Stimulated activated CD4-positive, alpha-beta T cell treated with anti-CD3 and anti-CD28 coated beads, Interleukin-15, amount 100 ng/mL, for 48 hours (primary cell): Measurements from ENCODE around the gene ATAD3B.
"Not testable (repeated sequence)": the region's sequence is repeated elsewhere in the genome, so short reads cannot be mapped to it uniquely, and the experiment has no call there.

Experiments used
- DNase-seq, 2 donors: peaks; one replicate each; pipeline ENCODE4 v3.0.0-alpha.2; 2020; ENCODE audit warnings: low read depth in 2 of 2

Gene ATAD3B

DNA sequence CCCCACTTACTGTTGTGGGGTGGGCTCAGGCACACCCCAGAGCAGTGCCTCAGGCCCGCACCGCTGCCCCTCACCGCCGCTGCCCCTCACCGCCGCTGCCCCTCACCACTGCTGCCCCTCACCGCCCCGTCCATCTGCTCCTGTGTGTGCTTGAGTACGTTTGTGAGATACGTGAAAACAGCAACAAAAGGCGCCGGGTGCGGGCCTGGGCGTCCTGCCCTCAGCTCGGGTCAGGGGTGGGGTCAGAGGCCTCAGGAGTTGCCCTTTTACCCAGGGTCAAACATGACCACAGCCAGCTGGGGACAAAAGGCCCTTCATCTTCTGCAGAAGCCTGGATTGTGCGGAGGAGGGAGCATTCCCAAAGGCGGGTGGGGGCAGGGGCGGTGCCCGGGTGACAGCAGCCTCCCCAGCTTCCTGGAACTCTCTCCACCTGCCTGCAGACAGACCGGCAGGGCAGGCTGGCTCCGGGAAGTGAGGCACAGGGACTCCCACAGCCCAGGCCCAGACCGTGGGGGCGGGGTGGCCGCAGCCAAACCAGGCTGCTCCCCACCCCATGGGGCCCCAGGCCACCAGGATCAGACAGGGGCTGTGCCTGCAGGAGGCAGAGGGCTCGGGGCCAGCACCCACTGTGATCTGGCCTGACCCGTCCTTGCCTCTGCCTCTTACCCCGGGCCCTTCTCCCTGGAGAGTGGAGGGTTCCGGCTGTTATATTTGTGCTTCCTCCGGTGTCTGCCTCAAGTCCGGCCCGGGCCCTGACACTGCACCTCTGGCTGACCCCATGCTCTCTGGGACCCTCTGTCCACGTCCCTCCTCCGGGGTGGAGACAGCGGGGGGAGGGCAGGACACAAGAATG lies 38.4 kb upstream of the ATAD3B start:
- no peak for DNase-seq

DNA sequence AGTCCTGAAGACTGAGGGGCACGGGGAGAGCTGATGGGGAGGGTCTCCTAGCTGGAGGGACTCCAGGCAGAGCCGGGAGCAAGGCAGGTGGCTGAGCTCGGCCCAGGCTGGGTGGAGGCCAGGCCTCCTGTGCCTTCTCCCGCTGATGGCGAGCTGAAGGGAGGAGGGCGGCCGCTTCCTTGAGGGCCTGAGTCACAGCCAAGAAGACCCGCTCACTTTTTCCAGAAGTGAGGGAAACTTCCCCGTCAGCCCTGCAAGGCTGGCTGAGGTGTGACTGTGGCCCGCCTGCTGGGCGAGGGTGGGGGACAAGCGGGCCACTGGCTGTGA lies 37.8 kb upstream of the ATAD3B start:
- DNase-seq: peak; percentile 51 to 62

DNA sequence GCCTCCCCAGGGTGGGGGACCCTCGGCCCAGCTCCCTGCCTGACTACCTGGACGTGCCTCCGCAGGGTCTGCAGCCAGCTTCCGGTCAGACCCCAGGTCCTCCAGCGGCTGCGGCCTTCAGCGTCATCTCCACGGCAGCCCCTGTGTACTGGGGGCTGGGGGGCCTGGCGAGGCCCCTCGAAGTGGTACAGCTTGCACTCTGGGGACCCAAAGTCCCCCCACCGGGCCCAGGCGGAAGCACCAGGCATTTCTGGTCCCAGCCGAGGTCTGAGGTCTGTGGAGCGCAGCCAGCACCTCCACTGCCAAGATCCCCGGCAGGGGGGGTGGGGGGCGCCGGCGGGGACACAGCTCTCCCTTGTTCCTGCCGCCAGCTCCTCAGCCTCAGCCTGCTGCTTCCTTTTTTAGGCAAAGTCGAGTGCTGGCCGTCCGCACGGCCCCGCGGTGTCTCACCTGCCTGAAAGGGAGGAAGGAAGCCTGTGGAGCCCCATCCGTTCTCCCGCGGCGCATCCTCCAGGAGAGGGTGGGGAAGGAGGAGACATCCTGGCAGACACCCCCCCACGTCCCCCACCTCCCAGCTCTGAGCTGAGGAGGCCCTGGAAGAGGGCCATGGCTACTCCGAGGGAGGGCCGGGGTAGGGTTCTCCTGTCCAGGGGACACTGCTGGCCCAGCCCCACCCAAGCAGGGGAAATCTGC lies 37.3 kb upstream of the ATAD3B start:
- no peak for DNase-seq

DNA sequence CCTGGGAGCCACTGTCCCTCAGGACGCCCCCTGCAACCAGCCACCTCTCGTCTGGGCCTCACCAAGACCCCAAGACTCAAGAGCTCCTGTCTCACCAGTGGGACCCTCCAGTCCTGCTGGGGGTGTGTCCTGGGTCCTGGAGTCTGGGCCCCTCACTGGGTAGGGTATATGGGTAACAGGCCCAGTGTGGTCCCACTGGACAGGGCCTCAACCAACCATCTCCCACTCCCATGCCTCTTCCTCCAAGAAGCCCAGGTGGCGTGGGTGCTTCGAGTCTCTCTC lies 36.8 kb upstream of the ATAD3B start:
- no peak for DNase-seq

DNA sequence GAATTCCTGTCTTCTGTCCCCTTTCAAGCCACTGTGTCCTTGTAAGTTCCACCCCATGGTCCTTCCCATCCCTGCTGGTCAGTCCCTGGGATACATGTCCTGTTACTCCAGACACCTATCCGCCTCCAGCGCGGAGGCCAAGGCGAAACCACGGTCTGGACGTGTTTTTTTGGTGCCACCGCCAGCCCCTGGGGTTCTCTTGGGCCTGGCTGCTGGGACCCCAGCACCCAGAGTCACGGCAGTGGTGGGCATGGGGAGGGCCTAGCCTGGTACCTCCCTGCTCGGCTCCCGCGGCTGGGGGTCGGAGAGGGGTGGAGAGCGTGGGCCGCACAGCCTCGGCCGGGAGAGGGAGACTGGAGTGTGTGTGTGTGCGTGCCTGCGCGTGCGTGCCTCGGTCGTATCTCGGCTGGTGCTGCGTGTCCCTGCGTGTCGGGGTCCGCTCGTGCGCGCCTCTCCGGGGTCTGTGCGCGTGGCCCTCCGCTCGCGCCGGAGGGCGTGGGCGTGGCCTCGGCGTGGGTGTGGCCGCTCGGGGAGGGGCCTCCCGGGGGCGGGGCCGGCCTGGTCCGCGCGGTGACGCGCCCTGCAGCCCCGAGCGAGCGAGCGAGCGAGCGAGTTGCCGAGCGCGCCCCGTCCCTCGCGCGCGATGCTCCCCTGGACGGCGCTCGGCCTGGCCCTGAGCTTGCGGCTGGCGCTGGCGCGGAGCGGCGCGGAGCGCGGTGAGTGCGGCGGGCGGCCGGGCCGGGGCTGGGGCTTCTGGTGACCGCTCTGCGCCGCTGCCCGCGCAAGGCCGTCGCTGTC lies 36.3 kb upstream of the ATAD3B start, which contains the start of gene VWA1:
Gene VWA1, plus strand, starts transcription at position 585 of the 798 bp plus-strand sequence. Its CDS starts 59 bp downstream, at position 644.
- peak; percentile 31 to 63 for DNase-seq

DNA sequence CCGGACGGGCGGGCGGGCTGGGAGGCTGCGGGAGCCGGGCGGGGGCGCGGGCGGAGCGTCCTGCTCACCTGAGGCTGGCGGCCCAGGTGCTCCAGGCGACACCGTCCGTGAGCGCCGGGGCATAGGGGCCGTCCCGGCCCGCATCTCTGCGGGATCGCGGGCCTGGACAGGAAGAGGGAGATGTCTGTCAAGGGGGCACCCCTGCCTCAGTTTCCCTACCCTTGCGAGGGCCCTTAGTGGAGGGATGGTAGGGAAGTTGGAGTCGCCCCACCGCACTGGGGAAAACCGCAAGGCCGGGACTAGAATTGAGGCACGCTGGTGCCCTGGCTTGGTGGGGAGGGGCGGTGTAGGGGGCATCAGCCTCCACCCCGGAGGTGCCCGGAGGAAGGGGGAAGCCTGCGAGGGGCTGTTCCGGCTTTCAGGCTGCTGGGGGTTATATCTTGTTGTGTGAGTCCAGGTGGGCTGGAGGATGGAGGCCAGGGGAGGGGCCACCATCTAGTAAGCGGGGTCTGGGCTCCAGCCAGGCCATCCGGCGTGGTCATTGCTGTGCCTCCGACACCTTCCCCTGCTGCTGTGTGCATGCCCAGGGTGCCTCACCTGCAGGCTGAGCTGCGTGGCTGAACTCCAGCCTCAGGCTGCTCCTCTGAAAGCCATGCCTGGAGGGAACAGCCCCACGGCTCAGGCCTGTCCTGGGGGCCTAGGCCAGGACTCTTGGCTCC lies 35.5 kb upstream of the ATAD3B start:
- no peak for DNase-seq

DNA sequence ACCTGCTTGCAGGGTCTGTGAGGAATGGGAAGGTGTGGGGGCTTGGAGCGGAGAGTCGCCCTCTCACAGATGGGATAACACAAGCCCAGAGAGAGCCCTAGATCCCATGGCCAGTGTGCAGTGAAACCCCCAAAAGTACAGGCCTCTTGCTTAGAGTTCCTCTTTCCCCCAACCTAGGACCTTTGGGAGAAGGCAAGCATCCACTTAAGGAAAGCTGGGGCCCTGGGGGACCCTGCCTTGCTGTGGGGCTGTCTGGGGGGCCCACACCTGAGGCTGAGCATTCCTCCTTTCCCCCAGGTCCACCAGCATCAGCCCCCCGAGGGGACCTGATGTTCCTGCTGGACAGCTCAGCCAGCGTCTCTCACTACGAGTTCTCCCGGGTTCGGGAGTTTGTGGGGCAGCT lies 34.9 kb upstream of the ATAD3B start:
- no peak for DNase-seq

DNA sequence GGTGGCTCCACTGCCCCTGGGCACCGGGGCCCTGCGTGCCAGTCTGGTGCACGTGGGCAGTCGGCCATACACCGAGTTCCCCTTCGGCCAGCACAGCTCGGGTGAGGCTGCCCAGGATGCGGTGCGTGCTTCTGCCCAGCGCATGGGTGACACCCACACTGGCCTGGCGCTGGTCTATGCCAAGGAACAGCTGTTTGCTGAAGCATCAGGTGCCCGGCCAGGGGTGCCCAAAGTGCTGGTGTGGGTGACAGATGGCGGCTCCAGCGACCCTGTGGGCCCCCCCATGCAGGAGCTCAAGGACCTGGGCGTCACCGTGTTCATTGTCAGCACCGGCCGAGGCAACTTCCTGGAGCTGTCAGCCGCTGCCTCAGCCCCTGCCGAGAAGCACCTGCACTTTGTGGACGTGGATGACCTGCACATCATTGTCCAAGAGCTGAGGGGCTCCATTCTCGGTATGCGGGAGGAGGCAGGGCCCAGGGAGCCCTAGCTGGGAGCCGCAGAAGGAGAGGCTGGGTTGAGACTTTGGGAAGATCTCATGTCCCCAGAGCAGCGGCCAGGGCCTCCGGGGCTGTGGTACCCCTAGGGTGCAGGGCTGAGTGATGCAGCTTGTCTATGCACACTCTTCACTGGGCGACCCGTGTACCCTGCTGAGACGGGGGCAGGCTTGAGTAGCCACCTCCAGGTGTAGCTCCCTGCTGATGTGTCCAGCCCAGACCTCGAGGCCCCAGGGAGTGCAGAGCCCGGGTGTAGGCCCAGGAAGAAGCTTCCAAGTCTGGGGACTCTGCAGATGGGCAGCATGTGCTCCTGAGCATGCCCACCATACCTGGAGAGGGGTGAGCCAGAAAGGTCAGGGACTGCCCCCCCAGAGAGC lies 34.3 kb upstream of the ATAD3B start:
- DNase-seq: no peak

DNA sequence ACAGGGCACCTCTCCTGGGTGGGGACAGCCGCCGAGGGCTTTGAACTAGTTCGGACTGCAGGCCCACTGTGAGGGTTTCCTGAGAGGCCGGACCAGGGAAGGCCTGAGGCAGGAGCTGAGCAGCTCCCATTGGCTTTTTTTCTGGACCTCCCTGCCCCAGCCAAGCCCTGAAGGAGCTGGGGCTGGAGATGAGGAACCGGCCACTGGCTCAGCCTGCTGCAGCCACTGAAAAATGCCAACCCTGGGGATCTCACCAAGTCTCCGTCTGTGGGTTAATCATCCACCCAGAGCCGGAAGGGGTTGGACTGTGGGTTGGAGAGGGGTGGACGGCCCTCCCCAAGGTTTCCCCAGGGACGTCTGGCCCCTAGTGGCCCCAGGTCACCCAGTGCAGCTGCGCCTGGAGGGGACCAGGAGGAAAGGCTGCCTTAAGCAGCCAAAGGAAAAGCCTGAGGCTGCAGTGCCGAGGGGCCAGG lies 33.6 kb upstream of the ATAD3B start:
- no peak for DNase-seq

DNA sequence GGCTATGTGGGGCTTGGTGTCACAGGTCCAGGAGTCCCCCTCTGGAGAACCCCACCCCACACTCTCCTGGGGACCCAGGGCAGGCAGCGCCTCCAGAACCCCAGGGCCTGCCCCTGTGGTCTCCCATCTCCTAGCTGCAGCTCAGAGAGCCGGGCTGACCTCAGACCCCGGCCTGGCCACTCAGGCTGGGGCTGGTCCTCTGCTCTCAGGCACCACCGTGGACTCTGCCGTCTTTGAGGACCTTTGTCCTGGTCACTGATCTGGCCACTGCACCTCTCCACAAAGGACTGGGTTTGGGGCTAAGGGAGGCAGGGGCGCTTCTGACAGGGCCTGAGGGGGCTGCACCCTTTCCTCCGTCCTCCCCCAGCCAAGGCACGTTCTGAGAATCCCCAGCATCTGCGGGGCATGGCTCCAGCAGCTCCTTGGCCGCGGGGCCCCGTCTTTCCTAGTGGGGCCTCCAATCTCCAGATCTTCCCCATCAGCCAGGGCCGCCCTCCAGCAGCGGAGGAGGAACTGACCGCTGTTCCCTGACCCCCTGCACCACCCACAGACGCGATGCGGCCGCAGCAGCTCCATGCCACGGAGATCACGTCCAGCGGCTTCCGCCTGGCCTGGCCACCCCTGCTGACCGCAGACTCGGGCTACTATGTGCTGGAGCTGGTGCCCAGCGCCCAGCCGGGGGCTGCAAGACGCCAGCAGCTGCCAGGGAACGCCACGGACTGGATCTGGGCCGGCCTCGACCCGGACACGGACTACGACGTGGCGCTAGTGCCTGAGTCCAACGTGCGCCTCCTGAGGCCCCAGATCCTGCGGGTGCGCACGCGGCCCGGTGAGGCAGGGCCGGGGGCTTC lies 32.8 kb upstream of the ATAD3B start:
- DNase-seq: no peak

DNA sequence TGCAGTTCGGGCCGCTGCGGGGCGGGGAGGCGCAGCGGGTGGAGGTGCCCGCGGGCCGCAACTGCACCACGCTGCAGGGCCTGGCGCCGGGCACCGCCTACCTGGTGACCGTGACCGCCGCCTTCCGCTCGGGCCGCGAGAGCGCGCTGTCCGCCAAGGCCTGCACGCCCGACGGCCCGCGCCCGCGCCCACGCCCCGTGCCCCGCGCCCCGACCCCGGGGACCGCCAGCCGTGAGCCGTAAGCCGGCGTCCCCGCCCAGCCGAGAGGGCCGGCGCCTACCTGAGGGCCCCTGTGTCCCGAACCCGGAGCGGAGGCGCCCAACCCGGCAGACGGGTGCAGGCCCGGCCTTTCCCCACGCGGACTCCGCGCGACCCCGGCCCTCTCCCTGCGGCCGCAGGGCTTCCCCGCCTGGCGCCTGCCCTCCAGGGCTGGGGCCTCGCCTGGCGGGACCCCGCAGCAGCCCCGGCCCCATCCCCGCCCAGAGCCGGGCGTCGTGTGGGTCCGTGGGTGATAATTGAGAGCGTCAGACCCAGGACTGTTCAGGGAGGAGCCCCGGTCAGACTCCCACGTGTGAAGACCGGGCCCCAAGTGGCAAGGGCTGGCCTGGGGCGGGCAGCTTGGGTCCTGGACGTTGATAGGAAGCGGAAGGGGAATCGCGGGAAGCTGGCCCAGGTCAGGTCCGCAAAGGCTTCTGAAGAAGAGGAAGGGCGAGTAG lies 31.9 kb upstream of the ATAD3B start:
- DNase-seq: no peak

DNA sequence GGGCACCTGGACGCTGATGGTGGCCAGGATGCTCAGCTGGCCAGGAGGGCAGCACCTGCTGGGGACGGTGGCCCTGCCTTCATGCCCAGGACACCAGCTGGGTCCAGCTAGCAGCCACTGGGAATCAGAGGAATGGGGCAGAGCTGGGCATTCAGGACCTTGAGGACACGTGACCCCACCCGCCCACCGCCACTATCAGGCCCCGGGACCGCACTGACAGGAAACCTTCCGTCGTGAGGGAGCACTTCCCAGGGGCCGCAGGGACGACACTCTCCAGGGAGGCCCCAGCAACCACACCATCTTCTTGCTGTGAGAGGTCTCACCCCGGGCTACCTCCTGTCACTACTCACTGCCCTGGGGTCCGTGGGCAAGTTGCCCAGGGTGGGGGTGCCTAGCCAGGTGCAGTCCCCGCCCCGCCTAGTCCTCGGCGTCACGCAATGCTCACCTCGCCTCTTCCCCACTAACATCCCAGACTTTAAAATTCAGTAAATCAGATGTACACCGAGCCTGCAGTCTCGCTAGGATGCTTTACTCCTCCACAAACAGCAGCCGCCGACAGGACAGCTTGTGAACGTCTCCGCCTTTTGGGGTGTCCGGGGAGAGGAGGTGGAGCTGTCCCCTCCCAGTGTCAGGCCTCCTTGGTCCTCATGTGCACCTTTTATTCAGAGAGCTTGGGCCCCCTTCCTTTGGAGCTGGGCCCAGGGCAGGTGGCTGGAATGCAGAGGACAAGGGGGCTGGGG lies 31.1 kb upstream of the ATAD3B start:
- no peak for DNase-seq

DNA sequence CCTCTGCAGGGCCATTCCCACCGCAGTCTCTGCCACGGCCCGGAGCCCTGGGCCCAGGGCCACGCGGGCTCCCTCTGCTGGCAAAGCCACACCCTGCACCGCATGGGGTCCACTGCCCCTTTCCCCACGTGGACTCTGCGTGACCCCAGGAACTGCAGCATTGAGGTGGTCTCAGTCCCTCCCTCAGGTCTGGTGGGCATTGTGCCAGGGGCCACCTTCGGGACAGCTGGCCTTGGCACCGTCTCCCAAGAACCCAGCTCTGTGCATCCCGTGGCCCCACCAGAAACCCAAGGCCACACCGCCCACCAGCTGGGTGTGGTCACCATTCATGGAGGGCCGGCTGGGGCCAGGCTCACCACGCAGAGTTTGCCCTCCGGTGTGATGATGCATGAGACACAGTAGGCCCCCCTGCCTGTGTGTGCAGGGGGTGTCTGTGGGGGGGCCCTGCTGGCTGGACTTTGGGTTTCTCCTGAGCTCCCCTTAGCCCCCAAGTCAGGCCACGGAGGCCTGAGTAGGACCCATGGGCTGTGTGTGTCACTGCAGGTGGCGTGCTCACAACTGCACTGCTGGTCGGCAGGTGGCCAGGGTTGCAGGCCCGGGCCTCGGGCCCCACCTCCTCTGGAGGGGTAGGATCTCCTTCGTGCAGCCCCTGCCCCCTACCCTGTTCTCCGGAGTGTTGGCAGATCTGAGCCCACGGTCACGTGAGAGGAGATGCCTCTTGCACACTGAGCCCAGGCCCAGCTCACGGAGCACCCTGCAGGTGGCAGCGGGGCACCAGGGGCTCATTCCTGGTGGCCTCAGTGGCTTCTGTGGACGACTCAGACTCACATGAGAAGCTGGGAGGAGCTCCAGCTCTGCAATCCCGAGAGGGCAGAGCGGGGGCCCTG lies 30.3 kb upstream of the ATAD3B start:
- DNase-seq: peak in 1 of 2 donors; percentile 54

DNA sequence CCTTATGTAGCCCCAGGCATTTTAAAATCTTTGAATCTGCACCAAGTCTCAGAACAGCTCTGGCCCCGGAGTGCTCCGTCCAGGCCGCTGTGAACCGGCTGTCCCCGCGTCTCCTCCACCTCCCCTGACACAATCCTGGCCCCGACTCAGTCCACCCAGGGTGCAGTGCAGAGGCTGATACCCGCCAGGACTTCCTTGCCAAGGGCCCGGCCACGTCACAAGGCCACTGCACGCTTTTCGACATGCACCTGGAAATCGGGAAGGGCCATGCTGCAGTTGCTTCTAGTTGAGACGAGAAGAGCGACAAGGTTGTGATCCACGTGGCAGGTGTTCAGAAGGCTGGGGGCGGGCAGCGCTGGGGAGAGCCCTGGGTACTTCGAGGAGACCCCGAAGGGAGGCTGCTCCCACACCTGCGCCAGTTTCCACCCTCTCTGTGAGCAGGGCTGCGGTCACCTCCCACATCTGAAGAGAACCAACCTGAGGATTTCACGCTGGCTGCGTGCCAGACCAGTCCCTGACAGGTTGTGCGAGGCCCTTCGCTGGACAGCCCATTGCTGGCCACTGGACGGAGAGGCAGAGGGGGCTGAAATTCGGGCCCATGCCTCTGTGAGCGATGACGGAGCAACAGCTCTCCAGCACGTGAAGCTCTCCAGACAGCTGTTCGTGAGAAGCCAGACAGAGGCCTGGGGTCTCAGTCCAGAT lies 29.3 kb upstream of the ATAD3B start:
- no peak for DNase-seq

DNA sequence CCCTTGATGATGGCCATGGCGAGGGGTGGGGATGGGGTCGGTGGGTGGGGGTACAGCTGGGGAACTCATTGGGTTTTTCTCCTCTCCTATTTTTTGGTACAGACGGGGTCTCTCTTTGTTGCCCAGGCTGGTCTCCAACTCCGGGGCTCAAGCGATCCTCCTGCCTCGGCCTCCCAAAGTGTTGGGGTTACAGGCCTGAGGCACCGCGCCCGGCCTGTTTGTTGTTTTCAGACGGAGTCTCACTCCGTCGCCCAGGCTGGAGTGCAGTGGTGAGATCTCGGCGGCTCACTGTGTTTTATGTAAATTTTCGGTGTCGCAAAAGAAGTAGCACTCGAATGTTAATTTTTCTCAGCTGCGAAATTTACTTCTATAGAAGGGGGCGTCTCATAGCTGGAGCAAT lies 24.9 kb upstream of the ATAD3B start:
- DNase-seq: not testable (repeated sequence)

DNA sequence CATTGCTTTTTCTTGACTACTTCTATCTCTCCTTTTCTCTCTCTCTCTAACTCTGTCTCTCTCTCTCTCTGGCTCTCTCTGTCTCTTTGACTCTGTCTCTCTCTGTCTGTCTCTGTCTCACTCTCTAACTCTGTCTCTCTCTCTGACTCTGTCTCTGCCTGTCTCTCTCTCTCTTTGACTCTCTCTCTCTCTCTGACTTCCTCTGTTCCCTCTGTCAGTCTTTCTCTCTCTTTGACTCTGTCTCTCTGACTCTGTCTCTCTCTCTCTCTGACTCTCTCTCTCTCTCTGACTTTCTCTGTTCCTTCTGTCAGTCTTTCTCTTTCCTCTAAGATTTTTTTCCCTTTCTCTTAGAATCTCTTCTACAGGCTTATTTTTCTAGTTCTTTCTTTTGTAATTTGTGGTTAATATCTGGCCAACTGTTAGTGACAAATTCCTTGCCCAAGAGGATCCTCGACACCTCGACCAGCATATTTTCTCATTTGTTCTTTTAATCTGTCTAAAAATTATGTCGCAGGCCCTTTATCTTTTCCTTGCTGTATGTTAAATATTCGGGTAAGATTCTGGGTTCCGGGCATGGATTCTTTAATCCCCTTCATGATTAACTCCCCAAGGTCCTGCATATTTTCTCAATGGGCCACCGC lies 22.3 kb upstream of the ATAD3B start, which contains the start of gene ATAD3C:
Gene ATAD3C, plus strand, starts transcription at position 591 of the 641 bp plus-strand sequence. CDS start 995 bp downstream, outside the sequence.
- no peak for DNase-seq
